HepG2 (cell line): ENCODE data around the gene USP35. TPM values are rescaled to one million over a fixed set of nuclear protein-coding genes. Genes with fewer than 3 reads are reported as not detected.

Source experiments
- BCLAF1 ChIP-seq: fragments of 450-650 bp; IDR thresholded peaks from 2 replicates; pipeline ENCODE4 v1.6.1; 2017; ENCODE audit warnings: mild to moderate bottlenecking
- CC2D1A ChIP-seq: sonication (generic); formaldehyde crosslinking; IDR thresholded peaks from 2 replicates; pipeline ENCODE4 v1.8.1; 2023; ENCODE audit warnings: mild to moderate bottlenecking, missing genetic modification reagents
- ESRRA ChIP-seq: sonication (generic); formaldehyde crosslinking; IDR thresholded peaks from 2 replicates; pipeline ENCODE4 v1.5.1; 2020; ENCODE audit warnings: mild to moderate bottlenecking, low read depth, missing genetic modification reagents
- FOSL1 ChIP-seq: sonication (generic); formaldehyde crosslinking; IDR thresholded peaks from 2 replicates; pipeline ENCODE4 v1.9.0; 2021; ENCODE audit warnings: missing genetic modification reagents, borderline replicate concordance
- TFDP2 ChIP-seq: sonication (generic); formaldehyde crosslinking; IDR thresholded peaks from 2 replicates; pipeline ENCODE4 v1.4.0; 2020; ENCODE audit warnings: missing genetic modification reagents
- TOE1 ChIP-seq: sonication (generic); formaldehyde crosslinking; IDR thresholded peaks from 2 replicates; pipeline ENCODE4 v1.4.0; 2020; ENCODE audit warnings: mild to moderate bottlenecking, missing genetic modification reagents
- UBTF ChIP-seq: sonication (generic); formaldehyde crosslinking; IDR thresholded peaks from 2 replicates; pipeline ENCODE4 v1.4.0; 2020; ENCODE audit warnings: mild to moderate bottlenecking, missing genetic modification reagents
- ZNF318 ChIP-seq: sonication (generic); formaldehyde crosslinking; IDR thresholded peaks from 2 replicates; pipeline ENCODE4 v1.4.0; 2020; ENCODE audit warnings: mild to moderate bottlenecking, missing genetic modification reagents
- ZNF362 ChIP-seq: sonication (generic); formaldehyde crosslinking; IDR thresholded peaks from 2 replicates; pipeline ENCODE4 v1.4.0; 2020; ENCODE audit warnings: missing genetic modification reagents, mild to moderate bottlenecking, borderline replicate concordance
- ZNF441 ChIP-seq: sonication (generic); formaldehyde crosslinking; IDR thresholded peaks from 2 replicates; pipeline ENCODE4 v1.7.0; 2021; ENCODE audit warnings: missing genetic modification reagents, borderline replicate concordance
- ZNF777 ChIP-seq: sonication (generic); formaldehyde crosslinking; IDR thresholded peaks from 2 replicates; pipeline ENCODE4 v1.4.0; 2020; ENCODE audit warnings: missing genetic modification reagents
- ZNF816 ChIP-seq: sonication (generic); formaldehyde crosslinking; IDR thresholded peaks from 2 replicates; pipeline ENCODE4 v1.8.0; 2022; ENCODE audit warnings: missing genetic modification reagents, mild to moderate bottlenecking, borderline replicate concordance
- polyA plus RNA-seq, 8 experiments: library from polyadenylated mRNA; depleted of rRNA in 3 of 8; stranded (reverse) in 7 of 8; unstranded in 1 of 8; fragments of >200 nt; fragmentation: Illumina TruSeq in 4 of 8; extraction: Trizol in 4 of 8; gene quantifications; 2 replicates each; pipeline versions ENCODE4 v1.2.1 to v1.2.3, GENCODE V29; 2011 to 2016; ENCODE audit warnings: low read depth in 4 of 8, missing spikeins in 1 of 8, mixed read lengths in 1 of 8; ENCODE audit not compliant: insufficient read depth in 1 of 8
- total RNA-seq, 5 experiments: library from RNA; depleted of rRNA; stranded (reverse); fragments of >200 nt; fragmentation: Illumina TruSeq; extraction: Trizol; gene quantifications; 2 replicates each; pipeline ENCODE4 v1.2.3, GENCODE V29; 2016; ENCODE audit warnings: low read depth in 1 of 5

The USP35 gene
- total and polyA plus RNA-seq, 2 of the 13 experiments (the other 11 are each of a cell fraction or from before 2014, with no cell fraction given), result 4.6 to 7.7 TPM

- no peak for TF ChIP-seq ZNF318 (CRISPR knock-in tag)
- TF ChIP-seq FOSL1 (CRISPR knock-in tag), result peak; percentile 29; the same call in 1 of the 2 replicates
- TF ChIP-seq TFDP2 (CRISPR knock-in tag), result peak; percentile 39; the same call in 1 of the 2 replicates
- no peak for TF ChIP-seq ZNF816 (CRISPR knock-in tag)
- no peak for TF ChIP-seq UBTF (CRISPR knock-in tag)
- peak; percentile 96 for TF ChIP-seq ZNF362 (CRISPR knock-in tag)
- TF ChIP-seq CC2D1A, result no peak
- TF ChIP-seq ZNF441 (CRISPR knock-in tag), result peak; percentile 58; the same call in 1 of the 2 replicates
- TF ChIP-seq ESRRA (CRISPR knock-in tag), result peak; percentile 85
- TF ChIP-seq ZNF777, result no peak
- no peak for TF ChIP-seq BCLAF1
- TF ChIP-seq TOE1, result 0 out of 2 replicates have a peak, but pooled peaks have one; percentile 45
Observed at GRCh38 chr11:78156127-78156844, 32.4 kb upstream of the USP35 start (continued).
